ENCODE data around the gene PSG6.

DNA sequence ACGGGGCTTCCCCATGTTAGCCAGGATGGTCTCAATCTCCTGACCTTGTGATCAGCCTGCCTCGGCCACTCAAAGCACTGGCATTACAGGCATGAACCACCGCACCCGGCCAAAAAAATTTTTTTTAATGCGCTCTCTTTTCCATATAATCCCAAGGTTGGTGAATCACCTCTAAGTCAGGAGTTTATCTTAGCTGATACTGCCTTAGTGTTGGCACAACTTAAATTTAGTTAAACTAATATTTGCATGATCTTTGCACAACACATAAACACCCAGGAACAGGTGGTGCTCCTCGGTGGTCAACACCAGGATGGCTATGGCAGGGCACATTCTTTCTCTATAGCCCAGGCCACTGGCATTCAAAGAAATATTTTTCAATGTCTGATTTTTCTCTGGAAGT lies 43.4 kb upstream of the PSG6 start:
- TF ChIP-seq EZH2 (IDR thresholded peaks at IDR 0.05; ENCODE audit: insufficient read depth, poor library complexity, severe bottlenecking) (no peak), EZH2phosphoT487 (IDR thresholded peaks at IDR 0.05; ENCODE audit: insufficient read depth, low read depth) (no peak)
